T-helper 2 cell treated with Interferon-gamma antibody and Interleukin-4, amounts not matched to agents 5 μg/mL and 100 μg/mL, for 36 hours (primary cell): ENCODE measurements around the gene GADD45B.
A peak's percentile ranks its signal among the peaks of the same experiment; 100 is the strongest.
"Not testable (repeated sequence)": the region's sequence is repeated elsewhere in the genome, so short reads cannot be mapped to it uniquely, and the experiment has no call there.

Experiments
- DNase-seq: peaks from one replicate; pipeline ENCODE4 v3.0.0; 2021; ENCODE audit warnings: low spot score
- H3K27ac Mint-ChIP-seq: one replicate; pipeline ENCODE4 v1.8.0; 2021; ENCODE audit warnings: mild to moderate bottlenecking, mixed read lengths
- H3K27me3 Mint-ChIP-seq: one replicate; pipeline ENCODE4 v1.8.0; 2021; ENCODE audit warnings: low read depth, mixed read lengths
- H3K36me3 Mint-ChIP-seq: one replicate; pipeline ENCODE4 v1.8.0; 2021; ENCODE audit warnings: low read depth, mixed read lengths
- H3K4me1 Mint-ChIP-seq: one replicate; pipeline ENCODE4 v1.8.0; 2021; ENCODE audit warnings: low read depth, mixed read lengths
- H3K4me3 Mint-ChIP-seq: one replicate; pipeline ENCODE4 v1.8.0; 2022; ENCODE audit warnings: mild to moderate bottlenecking, moderate library complexity, mixed read lengths
- H3K9me3 Mint-ChIP-seq: one replicate; pipeline ENCODE4 v1.8.0; 2021; ENCODE audit warnings: mixed read lengths

Gene GADD45B

DNA sequence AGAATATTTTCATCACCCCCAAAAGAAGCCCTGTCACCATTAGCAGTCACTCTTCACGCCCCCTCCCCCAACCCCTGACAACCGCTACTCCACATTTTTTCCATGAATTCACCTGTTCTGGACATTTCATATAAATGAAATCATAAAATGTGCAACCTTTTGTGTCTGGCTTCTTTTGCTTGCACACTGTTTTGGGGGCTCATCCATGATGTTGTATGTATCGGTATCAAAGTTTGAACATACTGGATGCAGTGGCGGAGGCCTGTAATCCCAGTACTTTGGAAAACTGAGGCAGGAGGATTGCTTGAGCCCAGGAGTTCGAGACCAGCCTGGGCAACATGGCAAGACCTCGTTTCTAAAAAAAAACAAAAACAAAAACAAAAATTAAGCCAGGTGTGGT lies 7.2 kb downstream of the GADD45B start:
- Mint-ChIP-seq H3K4me3 (no peak overlapping the region), H3K4me1 (peaks cover 5% of the 10 kb centered on the region), H3K9me3 (peaks cover 9% of the 10 kb centered on the region), H3K27me3 (peaks cover 20% of the 10 kb centered on the region), H3K27ac (no peak overlapping the region), H3K36me3 (peaks cover 4% of the 10 kb centered on the region)
- DNase-seq = no peak

DNA sequence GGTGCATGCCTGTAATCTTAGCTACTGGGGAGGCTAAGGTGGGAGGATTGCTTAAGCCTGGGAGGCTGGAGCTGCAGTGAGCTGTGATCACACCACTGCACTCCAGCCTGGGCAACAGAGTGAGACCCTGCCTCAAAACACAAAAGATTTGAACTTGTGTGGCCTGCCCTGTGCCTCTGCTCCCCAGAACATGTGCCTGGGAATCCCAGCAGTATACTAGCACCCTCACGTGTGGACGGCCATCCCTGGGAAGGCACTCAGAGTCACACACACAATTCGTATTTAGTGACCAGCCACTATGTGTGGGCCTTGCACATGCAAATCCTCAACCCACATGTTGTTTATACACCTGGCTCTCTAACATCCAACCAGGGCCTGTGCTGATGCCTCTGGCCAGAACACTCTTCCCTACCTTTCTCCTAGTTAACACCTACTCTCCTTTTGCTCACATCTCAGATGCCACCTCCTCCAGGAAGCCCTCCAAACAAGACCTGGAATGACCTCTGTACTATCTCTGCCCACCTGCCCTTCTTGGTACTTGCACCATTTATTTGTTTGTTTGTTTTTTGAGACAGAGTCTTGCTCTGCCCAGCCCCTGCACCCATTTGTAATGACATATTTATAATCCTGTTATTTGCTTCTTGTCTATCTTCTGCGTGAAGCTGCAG lies 7.7 kb downstream of the GADD45B start:
- Mint-ChIP-seq H3K4me1 (peaks cover 2% of the 10 kb centered on the region), H3K27me3 (peaks cover 23% of the 10 kb centered on the region), H3K9me3 (peaks cover 9% of the 10 kb centered on the region), H3K36me3 (no peaks in the 10 kb centered on the region), H3K4me3 (no peak overlapping the region), H3K27ac (no peak overlapping the region)
- DNase-seq = no peak

DNA sequence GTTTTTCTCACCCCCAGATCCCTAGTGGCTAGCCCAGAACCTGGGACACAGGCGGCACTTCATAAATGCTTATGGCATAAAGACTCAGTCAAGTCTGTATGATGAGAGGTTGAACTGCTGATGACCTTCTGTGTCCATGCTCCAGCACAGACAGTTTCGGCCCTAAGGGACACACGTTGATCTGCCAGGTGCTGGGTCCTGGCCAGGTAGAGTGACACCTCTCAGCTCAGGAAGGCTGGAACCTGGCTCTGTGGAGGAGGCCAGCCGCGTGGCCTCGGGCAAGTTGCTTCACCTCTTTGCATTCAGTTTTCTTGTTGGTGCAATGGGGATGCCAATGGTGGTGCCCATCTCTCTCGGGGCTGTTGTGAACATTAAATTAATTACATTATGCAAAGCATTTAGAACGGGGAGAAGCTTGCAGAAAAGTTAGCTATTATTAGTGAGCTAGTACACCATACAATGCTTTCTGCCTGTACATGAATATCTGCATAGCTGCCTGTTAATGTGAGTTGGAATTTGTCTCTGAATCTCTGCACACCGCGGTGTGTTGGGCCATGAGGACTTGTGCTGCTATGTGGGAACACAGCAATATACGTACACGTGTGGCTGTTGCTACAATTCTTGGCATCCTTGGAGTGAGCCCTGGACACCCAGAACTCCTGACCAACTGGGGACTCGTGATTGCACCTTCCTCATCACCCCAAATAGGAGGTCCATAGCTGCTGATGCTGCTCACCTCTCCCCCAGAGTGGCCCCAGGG lies 8.4 kb downstream of the GADD45B start:
- Mint-ChIP-seq H3K4me1 (peaks cover 3% of the 10 kb centered on the region), H3K9me3 (peaks cover 9% of the 10 kb centered on the region), H3K27ac (no peak overlapping the region), H3K36me3 (no peaks in the 10 kb centered on the region), H3K27me3 (peaks cover 26% of the 10 kb centered on the region), H3K4me3 (no peak overlapping the region)
- no peak for DNase-seq

DNA sequence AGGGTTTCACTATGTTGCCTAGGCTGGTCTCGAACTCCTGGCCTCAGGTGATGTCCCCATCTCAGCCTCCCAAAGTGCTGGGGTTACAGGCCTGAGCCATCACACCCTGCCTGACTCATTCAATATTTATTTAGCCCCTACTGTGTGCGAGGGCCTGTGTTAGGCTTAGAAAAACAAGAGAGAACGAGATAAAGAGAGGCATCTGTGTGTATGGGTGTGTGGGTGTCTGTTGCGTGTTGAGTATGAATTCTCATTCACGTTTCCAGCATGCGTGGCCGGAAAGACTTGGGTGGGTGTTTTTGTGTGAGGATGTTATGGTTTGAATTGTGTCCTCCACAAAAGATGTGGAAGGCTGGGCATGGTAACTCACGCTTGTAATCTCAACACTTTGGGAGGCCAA lies 9.5 kb downstream of the GADD45B start:
- Mint-ChIP-seq H3K27ac (no peak overlapping the region), H3K9me3 (peaks cover 9% of the 10 kb centered on the region), H3K4me1 (peaks cover 8% of the 10 kb centered on the region), H3K27me3 (peaks cover 35% of the 10 kb centered on the region), H3K36me3 (no peaks in the 10 kb centered on the region), H3K4me3 (no peak overlapping the region)
- no peak for DNase-seq

DNA sequence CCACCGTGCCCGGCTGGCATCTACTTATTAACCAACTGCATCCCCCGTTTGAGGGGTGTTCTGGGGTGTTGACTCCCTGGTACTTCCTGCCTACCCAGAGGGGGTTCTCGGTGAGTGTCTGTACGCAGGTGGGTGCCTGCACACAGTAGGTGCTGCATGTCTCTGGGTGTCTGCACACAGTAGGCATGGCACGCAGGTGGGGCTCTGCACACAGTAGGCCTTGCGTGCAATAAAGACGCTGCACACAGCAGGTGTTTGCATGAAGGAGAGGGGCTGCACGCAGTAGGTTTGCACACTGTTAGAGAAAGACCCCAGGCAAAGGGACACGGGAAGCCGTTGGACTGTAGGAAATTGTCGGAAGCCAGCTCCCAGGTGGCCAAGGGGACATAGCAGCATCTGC lies 11.2 kb downstream of the GADD45B start:
- H3K4me3 Mint-ChIP-seq = no peak overlapping the region
- H3K9me3 Mint-ChIP-seq = peaks cover 9% of the 10 kb centered on the region
- H3K4me1 Mint-ChIP-seq = peaks cover 13% of the 10 kb centered on the region
- no peaks in the 10 kb centered on the region for H3K36me3 Mint-ChIP-seq
- no peak overlapping the region for H3K27ac Mint-ChIP-seq
- H3K27me3 Mint-ChIP-seq = peaks cover 50% of the 10 kb centered on the region
- no peak for DNase-seq

DNA sequence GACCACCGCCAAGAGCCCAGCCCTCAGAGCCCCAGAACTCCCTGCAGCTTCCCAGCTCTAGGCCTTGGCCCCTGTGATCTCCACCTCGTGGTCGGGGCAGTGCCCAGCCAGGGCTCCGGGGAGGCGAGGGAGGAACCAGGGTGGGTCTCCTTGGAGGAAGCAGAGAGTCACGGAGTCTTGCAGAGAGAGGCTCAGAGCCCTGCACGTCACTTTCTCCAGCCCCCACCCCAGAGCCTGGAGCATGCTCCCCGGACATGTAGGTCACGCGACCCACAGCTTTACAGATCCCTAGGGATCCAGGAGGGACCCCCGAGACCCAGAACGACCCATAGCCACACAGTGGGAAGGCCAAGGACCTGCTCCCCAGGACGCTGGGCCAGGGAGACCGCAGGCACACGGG lies 11.9 kb downstream of the GADD45B start:
- H3K4me3 Mint-ChIP-seq = no peak overlapping the region

DNA sequence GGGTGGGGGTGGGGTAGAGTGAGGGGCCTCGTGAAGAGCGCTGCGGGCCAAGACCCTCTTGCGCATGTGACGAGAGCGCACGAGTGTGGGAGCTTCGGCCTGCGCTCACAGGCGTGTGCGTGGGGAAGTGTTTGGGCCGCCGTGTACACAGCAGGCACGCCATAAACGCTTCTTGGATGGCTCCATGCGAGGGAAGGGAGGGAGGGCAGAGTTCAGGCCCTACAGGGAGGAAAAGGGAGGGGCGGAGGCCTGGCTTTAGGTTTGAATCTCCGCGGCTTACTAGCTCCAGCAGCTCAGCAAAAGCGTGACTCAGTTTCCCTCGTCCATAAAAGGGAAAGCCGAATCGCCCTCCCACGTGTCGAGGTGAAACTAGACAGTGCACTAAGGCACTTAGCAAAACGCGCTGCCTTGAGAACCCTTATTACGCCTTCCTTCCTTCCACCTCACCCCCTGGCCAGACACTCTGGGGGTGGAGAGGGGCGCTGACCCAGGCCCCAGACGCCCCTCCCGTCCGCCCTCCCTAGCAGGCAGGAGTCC lies 12.5 kb downstream of the GADD45B start:
- Mint-ChIP-seq H3K4me3 (no peak overlapping the region), H3K36me3 (no peaks in the 10 kb centered on the region), H3K9me3 (peaks cover 4% of the 10 kb centered on the region), H3K27me3 (peaks cover 58% of the 10 kb centered on the region), H3K4me1 (peaks cover 13% of the 10 kb centered on the region), H3K27ac (no peak overlapping the region)
- DNase-seq = no peak

More for the DNA sequence above, 11.9 kb downstream of the GADD45B start:
- H3K27me3 Mint-ChIP-seq = peaks cover 58% of the 10 kb centered on the region
- peaks cover 13% of the 10 kb centered on the region for H3K4me1 Mint-ChIP-seq
- H3K27ac Mint-ChIP-seq = no peak overlapping the region
- no peaks in the 10 kb centered on the region for H3K36me3 Mint-ChIP-seq
- H3K9me3 Mint-ChIP-seq = peaks cover 8% of the 10 kb centered on the region
- no peak for DNase-seq

DNA sequence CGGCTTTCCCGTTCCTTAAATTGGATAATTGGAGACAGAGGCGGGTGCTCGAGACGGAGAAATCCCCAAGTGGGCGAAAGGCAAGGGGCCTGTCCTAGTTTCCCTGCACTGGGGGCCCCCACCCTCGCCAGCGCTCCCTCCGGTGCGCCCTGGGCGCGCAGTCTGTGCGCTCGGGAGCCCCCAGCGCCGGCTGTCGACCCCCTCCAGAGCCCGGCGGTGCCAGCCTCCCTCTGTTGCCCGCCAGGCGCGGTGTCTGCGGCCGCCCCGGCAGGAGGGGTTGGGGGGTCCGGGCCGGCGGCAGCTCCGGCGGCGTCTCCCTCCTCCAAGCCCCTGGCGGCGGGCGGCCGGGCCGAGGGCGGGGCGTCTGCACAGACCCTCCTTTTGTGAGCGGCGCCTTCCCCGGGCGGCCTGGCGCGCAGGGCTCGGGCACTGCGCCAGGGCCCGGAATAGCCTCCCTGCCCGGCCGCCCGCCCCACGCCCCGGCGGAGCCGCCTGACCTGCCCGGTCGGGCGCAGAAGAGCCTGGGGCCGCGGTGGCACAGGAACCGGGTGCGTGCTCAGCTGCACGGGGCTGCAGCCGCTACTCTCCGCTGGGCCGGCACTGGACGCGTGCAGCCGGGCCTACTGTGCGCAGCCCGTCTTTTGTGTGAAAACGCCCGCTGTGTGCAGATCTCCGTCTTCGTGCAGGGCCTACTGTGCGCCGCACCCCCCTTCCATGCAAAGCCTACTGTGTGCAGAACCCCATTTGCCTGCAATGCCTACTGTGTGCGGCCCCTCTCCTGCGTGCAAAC lies 13.2 kb downstream of the GADD45B start:
- peaks cover 64% of the 10 kb centered on the region for H3K27me3 Mint-ChIP-seq
- H3K36me3 Mint-ChIP-seq = no peaks in the 10 kb centered on the region
- no peak overlapping the region for H3K27ac Mint-ChIP-seq
- peak overlapping the region; percentile 26 for H3K4me3 Mint-ChIP-seq
- H3K4me1 Mint-ChIP-seq = peaks cover 13% of the 10 kb centered on the region
- no peaks in the 10 kb centered on the region for H3K9me3 Mint-ChIP-seq
- no peak for DNase-seq

DNA sequence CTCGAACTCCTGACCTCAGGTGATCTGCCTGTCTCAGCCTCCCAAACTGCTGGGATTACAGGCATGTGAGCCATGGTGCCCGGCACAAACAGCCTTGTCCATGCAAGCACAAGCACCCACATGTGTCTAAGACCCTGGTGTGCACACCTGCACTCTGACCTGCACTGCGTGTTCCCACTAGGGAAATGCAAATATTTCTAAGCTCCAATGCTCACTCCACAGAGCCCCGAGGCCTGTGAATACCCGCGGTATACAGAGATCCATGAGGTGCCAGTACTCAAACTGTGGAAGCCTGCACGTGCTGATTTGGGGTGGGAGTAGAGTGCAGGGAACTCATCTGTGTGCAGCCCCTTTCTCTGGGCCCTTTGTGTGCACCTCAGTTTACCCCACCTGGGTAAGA lies 14.7 kb downstream of the GADD45B start:
- H3K27me3 Mint-ChIP-seq = peaks cover 59% of the 10 kb centered on the region
- no peak for DNase-seq
- peaks cover 17% of the 10 kb centered on the region for H3K4me1 Mint-ChIP-seq
- H3K36me3 Mint-ChIP-seq = no peaks in the 10 kb centered on the region
- no peak overlapping the region for H3K27ac Mint-ChIP-seq
- no peak overlapping the region for H3K4me3 Mint-ChIP-seq
- no peaks in the 10 kb centered on the region for H3K9me3 Mint-ChIP-seq

DNA sequence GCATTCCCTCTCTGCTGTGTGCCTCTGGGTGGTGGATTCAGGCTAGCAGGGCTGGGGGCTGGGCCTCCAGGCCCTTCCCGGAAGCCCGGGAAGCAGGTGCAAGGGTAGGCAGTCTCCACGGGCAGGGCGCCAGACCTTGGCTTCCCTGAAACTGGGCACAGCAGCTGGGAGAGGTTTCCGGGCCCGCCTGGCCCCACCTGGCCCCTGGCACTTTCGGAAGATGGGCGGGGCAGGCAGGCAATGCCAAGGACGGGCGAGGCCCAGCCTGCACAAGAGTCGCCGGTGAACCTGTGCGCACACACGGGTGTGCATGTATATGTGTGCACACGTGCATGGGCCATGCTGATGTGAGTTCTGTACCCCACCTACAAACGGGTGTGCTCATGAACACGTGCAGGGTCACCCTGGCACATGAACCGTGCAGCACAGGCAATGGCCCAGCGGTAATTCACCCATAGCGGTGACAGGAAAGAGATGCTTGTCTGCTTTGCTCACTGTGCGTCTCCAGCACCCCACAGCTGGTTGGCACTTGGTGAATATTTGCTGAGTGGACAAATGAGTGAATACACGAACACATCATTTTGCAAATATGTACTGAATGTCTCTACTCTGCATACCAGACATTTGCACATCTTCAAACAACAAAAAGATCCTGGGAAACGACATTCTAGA lies 15.3 kb downstream of the GADD45B start:
- no peaks in the 10 kb centered on the region for H3K36me3 Mint-ChIP-seq
- H3K27ac Mint-ChIP-seq = no peak overlapping the region
- peaks cover 18% of the 10 kb centered on the region for H3K4me1 Mint-ChIP-seq
- H3K9me3 Mint-ChIP-seq = no peaks in the 10 kb centered on the region
- DNase-seq = no peak
- H3K4me3 Mint-ChIP-seq = no peak overlapping the region
- peaks cover 61% of the 10 kb centered on the region for H3K27me3 Mint-ChIP-seq

DNA sequence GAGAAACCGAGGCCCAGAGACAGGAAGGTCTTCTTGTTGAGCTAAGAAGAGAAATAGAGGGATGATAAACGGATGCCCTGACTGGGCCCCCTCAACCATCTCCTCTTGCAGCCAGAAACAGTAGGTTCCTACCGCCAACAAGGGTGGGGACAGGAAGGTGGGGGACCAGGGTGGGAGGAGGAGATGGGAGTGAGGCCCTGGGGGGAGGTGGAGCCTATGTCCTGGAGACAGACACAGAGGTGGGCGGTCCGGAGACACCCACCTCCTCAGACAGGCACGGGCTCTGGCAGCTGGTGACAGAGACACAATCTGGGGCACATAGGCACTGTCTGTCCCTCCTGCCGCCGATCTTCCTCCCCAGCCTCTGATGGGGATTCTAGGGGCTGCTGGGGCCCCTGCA lies 16.9 kb downstream of the GADD45B start:
- Mint-ChIP-seq H3K4me3 (no peak overlapping the region), H3K27me3 (peaks cover 54% of the 10 kb centered on the region), H3K36me3 (no peaks in the 10 kb centered on the region), H3K4me1 (peaks cover 21% of the 10 kb centered on the region), H3K27ac (no peak overlapping the region), H3K9me3 (no peaks in the 10 kb centered on the region)
- no peak for DNase-seq

DNA sequence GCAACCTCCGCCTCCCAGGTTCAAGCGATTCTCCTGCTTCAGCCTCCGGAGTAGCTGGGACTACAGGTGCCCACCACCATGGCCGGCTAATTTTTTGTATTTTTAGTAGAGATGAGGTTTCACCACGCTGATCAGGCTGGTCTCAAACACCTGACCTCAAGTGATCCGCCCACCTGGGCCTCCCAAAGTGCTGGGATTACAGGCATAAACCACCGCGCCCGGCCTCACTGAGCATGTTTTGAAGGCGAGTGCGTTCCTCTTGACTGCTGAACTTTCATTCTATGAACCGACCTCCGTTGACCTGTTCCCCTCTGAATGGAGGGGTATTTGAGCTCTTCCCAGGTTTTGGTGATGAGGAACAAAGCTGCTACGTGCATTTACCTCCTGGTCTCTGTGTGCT lies 17.5 kb downstream of the GADD45B start:
- not testable (repeated sequence) for H3K36me3 Mint-ChIP-seq, H3K27ac Mint-ChIP-seq, H3K4me3 Mint-ChIP-seq, DNase-seq, H3K9me3 Mint-ChIP-seq
- Mint-ChIP-seq H3K27me3 (peaks cover 51% of the 10 kb centered on the region), H3K4me1 (peaks cover 21% of the 10 kb centered on the region)

DNA sequence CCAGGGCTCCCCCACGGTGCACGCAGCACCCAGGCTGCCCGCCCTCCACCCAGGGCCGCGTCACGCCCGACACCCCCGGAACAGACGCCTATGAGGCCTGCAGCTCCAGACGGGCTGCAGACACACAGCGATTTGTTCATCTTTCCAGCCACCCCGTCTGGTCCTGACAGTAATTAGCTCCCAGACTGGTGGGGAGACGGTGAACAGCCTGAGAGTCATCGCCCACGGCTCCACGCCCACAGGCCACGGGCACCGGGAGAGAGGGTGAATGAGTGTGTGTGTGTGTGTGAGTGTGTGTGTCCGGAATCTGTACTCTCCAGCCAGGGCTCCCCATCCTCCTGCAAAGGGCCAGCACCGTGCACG lies 18.1 kb downstream of the GADD45B start:
- peaks cover 46% of the 10 kb centered on the region for H3K27me3 Mint-ChIP-seq
- no peak for DNase-seq

More for the DNA sequence above, 18.1 kb downstream of the GADD45B start:
- Mint-ChIP-seq H3K9me3 (no peaks in the 10 kb centered on the region), H3K4me1 (peaks cover 19% of the 10 kb centered on the region), H3K27ac (no peak overlapping the region), H3K36me3 (no peaks in the 10 kb centered on the region), H3K4me3 (peak overlapping the region; percentile 68)
